Upper lobe of left lung (tissue), 4 donors: ENCODE data around the gene CNTNAP2.

Experiments
- EP300 ChIP-seq, 4 donors: sonication (generic); formaldehyde crosslinking; IDR thresholded peaks; one replicate each; pipeline ENCODE4 v1.5.1; 2017; ENCODE audit warnings: antibody characterized with exemption in 4 of 4, control low read depth in 2 of 4
- POLR2A ChIP-seq, 4 donors: fragments of 450-650 bp; IDR thresholded peaks; one replicate each; pipeline ENCODE4 v1.5.1; 2016 to 2017; ENCODE audit warnings: antibody characterized with exemption in 4 of 4, mild to moderate bottlenecking in 2 of 4
- POLR2AphosphoS5 ChIP-seq, 2 donors: sonication (generic); formaldehyde crosslinking; IDR thresholded peaks; one replicate each; pipeline ENCODE4 v1.5.1; 2017; ENCODE audit warnings: antibody characterized with exemption in 2 of 2
- TF ChIP-seq, protein P1 (sequence below), 6 experiments: fragments of 450-650 bp in 4 of 6; fragments of 200-600 bp in 2 of 6; sonication (generic) in 2 of 6; IDR thresholded peaks; one replicate each; pipeline ENCODE4 v1.5.1; 2016 to 2019; ENCODE audit warnings: antibody characterized with exemption in 6 of 6

DNA sequence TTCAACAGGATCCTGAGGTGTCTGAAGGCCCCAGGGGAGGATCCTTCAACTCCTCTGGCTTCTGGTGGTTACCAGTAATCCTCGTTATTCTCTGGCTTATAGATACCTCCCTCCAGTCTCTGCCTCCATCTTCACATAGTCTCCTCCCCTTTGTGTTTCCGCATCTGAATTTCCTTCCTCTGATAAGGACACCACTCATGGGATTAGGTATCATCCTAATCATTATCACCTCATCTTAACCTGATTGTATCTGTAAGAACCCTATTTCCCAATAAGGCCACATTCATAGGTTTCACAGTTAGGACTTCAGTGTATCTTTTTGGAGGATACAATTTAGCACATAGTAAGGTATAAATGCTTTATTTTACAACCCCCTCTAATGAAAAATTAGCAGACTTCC is 1189.2 kb downstream of the CNTNAP2 start:
- TF ChIP-seq, protein P1, sequence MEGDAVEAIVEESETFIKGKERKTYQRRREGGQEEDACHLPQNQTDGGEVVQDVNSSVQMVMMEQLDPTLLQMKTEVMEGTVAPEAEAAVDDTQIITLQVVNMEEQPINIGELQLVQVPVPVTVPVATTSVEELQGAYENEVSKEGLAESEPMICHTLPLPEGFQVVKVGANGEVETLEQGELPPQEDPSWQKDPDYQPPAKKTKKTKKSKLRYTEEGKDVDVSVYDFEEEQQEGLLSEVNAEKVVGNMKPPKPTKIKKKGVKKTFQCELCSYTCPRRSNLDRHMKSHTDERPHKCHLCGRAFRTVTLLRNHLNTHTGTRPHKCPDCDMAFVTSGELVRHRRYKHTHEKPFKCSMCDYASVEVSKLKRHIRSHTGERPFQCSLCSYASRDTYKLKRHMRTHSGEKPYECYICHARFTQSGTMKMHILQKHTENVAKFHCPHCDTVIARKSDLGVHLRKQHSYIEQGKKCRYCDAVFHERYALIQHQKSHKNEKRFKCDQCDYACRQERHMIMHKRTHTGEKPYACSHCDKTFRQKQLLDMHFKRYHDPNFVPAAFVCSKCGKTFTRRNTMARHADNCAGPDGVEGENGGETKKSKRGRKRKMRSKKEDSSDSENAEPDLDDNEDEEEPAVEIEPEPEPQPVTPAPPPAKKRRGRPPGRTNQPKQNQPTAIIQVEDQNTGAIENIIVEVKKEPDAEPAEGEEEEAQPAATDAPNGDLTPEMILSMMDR (IDR thresholded peaks at IDR 0.05): no peak
- no peak for TF ChIP-seq POLR2A (IDR thresholded peaks at IDR 0.05)
- TF ChIP-seq POLR2AphosphoS5 (IDR thresholded peaks at IDR 0.05): no peak
- no peak for TF ChIP-seq EP300 (IDR thresholded peaks at IDR 0.05)
